Measurements from ENCODE around the gene WIPF1. TPM values are rescaled to one million over a fixed set of nuclear protein-coding genes. Genes with fewer than 3 reads are reported as not detected.

WIPF1 gene
- total RNA-seq, 3 donors from 2014 or later (not counting 1 experiment from before 2014, with no cell fraction given), result 508 to 640 (median 555) TPM

- DNase-seq (no peak), ATAC-seq (no peak)
- 48% methylated on average over 2 of the region's 2 CpGs for WGBS (ENCODE audit: insufficient coverage)
- Histone ChIP-seq H3K4me3 (ENCODE audit: low read length) (no peak overlapping the region), H3K9me3 (ENCODE audit: control insufficient read depth, insufficient read depth, low read length) (peaks cover 10% of the 10 kb centered on the region), H3K27ac (ENCODE audit: low read length) (no peak overlapping the region), H3K27me3 (ENCODE audit: control insufficient read depth, insufficient read depth, low read length) (no peaks in the 10 kb centered on the region), H3K4me1 (ENCODE audit: control insufficient read depth, insufficient read depth, low read length) (no peaks in the 10 kb centered on the region), H3K36me3 (ENCODE audit: control insufficient read depth, insufficient read depth, low read length) (no peaks in the 10 kb centered on the region)
- peaks cover 0 to 6% of the 10 kb centered on the region in 2 donors for H3K4me1 Mint-ChIP-seq
- peaks cover 9% of the 10 kb centered on the region for H3K36me3 Mint-ChIP-seq
- no peak overlapping the region for H3K4me3 Mint-ChIP-seq
- intact Hi-C loops (cut with micrococcal nuclease), result no loop called here
- TF ChIP-seq CTCF (IDR thresholded peaks at IDR 0.05), result no peak
- peaks cover 3 to 4% of the 10 kb centered on the region in 2 donors for H3K9me3 Mint-ChIP-seq
- H3K27me3 Mint-ChIP-seq (ENCODE audit: low read depth in 2 of 2), result peaks cover 0 to 2% of the 10 kb centered on the region in 2 donors
- no peak overlapping the region for H3K27ac Mint-ChIP-seq
Measured at GRCh38 chr2:174510583-174511189, 86.9 kb downstream of the WIPF1 start.

Other genes starting within 250 kb of the WIPF1 start
- 10 to 100 TPM; 16.6 to 20.6 (median 16.9) TPM for gene SCRN3, start 202.1 kb downstream of the WIPF1 start, total RNA-seq
- gene GPR155, start 110.8 kb downstream of the WIPF1 start, total RNA-seq, result 10 to 100 TPM in 1 of 3 donors, 1 to 10 TPM in 2; 3.6 to 11.4 (median 4.4) TPM
- under 1 TPM in 1 of 3 donors, not detected in 2; 0.23 TPM for gene CHRNA1, start 166.7 kb upstream of the WIPF1 start, total RNA-seq